Adipose tissue (tissue), 3 donors: Measurements from ENCODE around the gene KRT38. TPM values are rescaled to one million over a fixed set of nuclear protein-coding genes. Genes with fewer than 3 reads are reported as not detected.

Source experiments
- H3K27ac ChIP-seq: one replicate; pipeline ENCODE4 v1.5.1; 2013; ENCODE audit warnings: low read depth, low read length
- WGBS, 3 donors: extraction: QIAGEN DNeasy Blood & Tissue Kit; methylation state at CpG; one replicate each; pipeline ENCODE4 v1.1.7; 2013; 5-methylcytosine and 5-hydroxymethylcytosine counted together
- polyA plus RNA-seq, 3 donors: library from polyadenylated mRNA; stranded (reverse); fragments of 200-250 nt; gene quantifications; one replicate each; pipeline ENCODE4 v1.2.3, GENCODE V29; 2013
- donor health status: healthy with polysubstance abuse.
- donor health status: Bipolar disorder and iron deficiency.
- donor health status: healthy.

KRT38 gene
- polyA plus RNA-seq, 3 donors, result not detected

DNA sequence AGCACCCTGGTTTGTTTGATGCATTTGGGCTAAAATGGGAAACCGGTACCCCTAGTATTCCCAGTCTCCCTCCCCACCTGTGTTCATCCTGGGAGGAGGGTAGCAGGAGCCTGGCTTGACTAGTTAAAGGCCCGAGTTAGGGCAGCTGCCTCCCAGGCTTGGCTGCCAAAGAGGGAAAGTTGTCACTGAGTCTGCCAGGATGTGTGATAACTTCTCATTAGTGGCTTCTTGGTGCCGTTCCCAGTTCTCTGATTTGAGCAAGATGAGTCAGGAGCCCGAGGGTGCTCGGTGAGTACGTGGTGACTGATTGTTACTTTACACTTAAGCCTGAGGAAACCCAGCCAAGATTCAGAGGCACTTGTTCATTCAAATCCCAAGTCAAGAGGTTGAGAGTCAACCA, 23.9 kb upstream of the KRT38 start:
- 43 to 47% (median 46%) methylated on average over 6 of the region's 6 CpGs for WGBS, 3 donors
- H3K27ac ChIP-seq, result no peak overlapping the region

DNA sequence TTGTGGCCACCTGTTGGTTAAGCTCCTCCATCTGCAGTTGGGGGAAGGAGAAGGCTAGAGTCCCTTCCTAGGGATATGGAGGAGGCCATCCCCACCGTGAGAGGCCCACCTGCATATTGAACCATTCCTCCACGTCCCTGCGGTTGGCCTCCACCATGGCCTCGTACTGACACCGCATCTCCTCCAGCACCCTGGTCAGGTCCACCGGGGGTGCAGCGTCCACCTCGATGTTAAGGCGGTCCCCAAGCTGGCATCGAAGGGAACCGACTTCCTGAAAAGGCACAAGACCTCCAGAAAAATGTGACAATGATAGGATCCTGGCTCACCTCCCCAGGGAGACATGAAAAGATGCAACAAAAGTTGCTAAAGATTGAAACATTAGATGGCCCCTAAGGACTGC, 23.4 kb upstream of the KRT38 start:
- 82 to 88% (median 86%) methylated on average over 11 of the region's 11 CpGs for WGBS, 3 donors

DNA sequence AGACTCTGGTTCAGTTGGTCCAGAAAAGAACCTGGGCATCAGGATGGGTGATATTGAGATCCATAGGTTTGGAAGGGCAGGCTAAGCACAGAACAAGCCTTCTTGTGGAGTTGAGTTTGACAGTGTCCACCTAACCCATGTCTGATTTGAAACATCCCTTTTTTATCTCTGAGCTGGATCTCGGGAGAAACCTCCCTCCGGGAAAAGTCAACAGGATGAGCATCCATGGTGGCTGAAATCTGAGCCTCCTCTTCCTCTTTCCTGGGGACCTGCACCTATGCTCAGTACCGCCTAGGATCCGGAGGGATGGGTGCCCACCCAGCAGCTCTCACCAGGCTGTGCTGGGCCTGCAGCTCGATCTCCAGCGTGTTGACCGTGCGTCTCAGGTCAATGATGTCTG, 23.0 kb upstream of the KRT38 start:
- 83 to 98% (median 93%) methylated on average over 8 of the region's 8 CpGs for WGBS, 3 donors
- H3K27ac ChIP-seq, result no peak overlapping the region

More for the DNA sequence above, 23.4 kb upstream of the KRT38 start:
- H3K27ac ChIP-seq, result no peak overlapping the region

DNA sequence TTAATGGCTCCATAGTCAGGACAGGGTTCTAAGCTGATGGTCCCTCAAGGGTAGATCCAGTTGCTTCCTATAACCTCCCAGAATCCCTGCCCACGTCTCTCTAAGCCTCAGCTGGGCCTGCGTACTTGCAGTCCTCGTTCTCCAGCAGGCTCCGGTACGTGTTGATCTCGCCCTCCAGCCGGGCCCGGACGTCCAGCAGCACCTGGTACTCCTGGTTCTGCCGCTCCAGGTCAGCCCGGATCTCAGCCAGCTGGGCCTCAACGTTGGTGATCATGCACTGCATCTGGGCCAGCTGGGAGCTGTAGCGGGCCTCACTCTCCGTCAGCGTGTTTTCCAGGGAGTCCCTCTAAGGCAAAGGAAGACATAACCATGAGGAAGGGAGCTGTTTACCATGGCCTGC, 21.9 kb upstream of the KRT38 start:
- no peak overlapping the region for H3K27ac ChIP-seq
- 80 to 86% (median 83%) methylated on average over 15 of the region's 15 CpGs for WGBS, 3 donors

DNA sequence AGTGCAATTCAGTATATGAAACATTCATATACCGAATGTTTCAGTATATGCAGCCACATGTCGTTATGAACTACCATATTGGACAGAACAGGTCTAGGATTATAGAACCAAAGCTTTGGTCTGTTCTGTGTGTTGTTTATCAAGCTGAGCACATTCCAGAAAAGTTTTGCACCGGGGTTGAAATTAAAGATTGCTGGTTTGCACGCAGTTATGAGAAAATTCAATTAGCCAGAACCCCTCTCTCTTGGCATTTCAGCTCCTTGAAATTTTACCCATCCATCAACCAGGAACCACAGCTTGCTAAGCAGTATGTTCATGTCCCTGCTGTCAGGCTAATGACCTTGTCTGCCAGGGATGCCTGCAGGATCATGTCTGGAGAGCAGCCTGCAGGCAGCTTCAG, 16.9 kb upstream of the KRT38 start:
- 62 to 69% (median 69%) methylated on average over 4 of the region's 4 CpGs for WGBS, 3 donors
- H3K27ac ChIP-seq, result no peak overlapping the region

DNA sequence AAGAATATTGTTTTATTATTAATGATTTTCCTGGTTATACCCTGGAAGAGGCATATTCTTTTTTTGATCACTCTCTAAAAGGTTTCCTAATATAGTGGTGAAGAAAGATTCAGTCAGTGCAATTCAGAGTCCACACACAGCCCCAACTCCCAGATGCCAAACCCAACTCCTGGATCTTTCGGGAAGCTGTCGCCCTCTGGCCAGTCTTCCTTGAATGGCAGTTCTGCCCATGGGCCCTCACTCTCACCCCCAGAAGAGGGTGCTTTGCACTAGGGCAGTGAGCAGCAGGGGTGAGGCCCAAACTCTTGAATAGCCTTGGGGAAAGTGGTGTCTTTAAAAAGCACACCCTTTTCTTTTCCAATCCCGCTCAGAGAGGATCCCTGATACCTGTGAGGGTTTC, 15.4 kb upstream of the KRT38 start:
- whole genome bisulfite sequencing, 3 donors, result 71 to 84% (median 82%) methylated on average over 3 of the region's 3 CpGs
- H3K27ac ChIP-seq, result no peak overlapping the region

DNA sequence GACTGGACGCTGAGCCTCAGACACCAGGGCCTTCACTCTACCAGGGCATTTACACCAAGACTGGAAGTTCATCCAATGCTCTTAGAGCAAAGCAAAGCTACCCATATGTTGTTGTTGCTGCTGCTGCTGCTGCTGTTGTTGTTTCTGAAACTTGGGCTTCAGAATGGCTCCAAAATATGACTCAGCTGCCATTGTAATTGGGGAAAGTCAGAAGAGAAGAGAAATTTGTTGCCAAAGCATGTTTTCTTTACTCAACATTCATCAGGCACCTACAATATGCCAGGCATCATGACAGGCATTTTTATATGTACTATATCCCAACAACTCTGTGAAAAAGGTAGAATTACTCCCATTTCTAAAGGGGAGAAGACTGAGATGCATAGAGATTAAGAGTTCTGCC, 14.5 kb upstream of the KRT38 start:
- no peak overlapping the region for H3K27ac ChIP-seq
- WGBS, 3 donors, result 50 to 92% (median 87%) methylated on average over 1 of the region's 1 CpG

DNA sequence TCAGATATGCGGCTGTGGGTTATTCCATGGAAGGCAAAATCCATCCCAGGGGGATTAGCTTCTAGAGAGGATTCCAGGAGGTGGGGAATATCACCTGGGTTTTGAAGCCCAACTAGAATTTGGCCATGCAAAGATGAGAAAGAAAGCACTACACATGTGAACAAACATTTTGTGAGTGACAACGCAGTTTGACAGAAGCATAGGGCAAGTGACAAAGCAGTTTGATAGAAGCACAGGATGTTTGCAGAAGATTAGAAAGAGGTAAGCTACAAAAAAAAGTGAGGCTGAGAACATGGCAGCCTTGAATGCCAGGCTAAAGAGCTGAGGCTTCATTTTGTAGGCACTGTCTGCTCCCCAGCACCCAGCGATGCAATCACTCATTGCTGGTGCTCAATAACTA, 12.3 kb upstream of the KRT38 start:
- 81 to 90% (median 85%) methylated on average over 3 of the region's 3 CpGs for WGBS, 3 donors
- no peak overlapping the region for H3K27ac ChIP-seq

DNA sequence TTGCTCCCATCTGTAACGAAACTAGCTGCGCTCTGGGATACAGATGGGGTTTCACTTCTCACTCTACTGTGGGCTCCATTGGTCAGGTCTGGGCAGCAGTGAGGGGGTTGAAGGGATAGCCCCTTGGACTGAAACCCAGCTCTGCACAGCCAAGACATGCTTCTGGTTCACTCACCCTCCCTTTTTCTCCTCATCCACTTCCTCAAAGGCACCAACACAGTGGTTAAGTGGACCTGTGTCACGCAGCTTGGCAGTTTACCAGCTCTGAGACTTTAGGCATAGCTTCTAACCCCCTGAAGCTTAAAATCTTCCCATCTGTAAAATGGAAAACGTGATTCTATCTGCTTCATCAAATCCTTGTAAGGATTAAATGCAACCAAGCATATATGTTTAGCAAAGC, 11.5 kb upstream of the KRT38 start:
- 55 to 58% (median 55%) methylated on average over 4 of the region's 4 CpGs for WGBS, 3 donors
- no peak overlapping the region for H3K27ac ChIP-seq

DNA sequence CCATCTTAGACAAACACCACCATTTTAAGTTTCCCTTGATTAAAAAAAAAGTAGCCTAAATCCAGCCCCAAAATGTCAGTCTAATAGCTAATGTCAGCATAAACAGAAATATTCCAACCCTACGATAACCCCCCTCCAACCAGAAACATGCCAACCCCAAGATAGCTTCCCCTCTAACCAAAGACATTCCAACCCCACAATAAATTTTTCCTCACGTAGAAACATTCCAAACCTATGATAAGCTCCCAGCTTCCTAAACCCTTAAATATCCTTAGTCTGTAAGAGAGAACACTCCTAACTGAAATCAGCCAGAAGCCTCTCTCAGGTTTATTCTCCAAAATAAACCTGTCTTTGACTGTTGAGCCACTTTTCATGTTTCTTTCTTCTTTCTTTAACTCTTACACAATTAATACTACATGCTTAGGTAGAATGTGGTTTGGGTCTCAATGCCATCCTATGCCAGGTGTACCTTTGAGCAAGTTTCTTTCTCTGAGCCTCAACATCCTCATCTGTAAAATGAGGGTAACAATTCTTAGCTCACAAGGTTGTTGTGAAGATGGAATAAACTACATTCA, 10.5 kb upstream of the KRT38 start:
- H3K27ac ChIP-seq, result no peak overlapping the region
- 64 to 88% (median 76%) methylated on average over 2 of the region's 2 CpGs for WGBS, 3 donors

DNA sequence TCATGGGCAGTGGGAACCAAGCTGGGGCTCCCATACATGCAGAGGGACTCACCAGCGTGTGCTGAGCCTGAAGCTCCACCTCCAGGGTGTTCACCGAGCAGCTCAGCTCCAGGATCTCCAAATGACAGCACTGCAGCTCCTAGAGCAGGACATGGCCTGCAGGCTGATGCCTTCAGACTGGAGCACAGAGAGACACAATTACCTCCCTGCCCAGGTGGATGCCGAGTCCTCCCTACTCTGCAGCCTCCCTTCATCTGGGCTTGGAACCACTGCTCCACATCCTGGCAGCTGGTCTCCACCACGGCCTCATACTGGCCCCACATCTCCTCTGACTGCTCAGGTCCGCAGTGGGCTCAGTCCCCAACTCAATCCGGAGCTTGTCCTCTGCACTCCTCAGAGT, 8.2 kb upstream of the KRT38 start:
- WGBS, 3 donors, result 65 to 87% (median 80%) methylated on average over 6 of the region's 6 CpGs
- no peak overlapping the region for H3K27ac ChIP-seq

DNA sequence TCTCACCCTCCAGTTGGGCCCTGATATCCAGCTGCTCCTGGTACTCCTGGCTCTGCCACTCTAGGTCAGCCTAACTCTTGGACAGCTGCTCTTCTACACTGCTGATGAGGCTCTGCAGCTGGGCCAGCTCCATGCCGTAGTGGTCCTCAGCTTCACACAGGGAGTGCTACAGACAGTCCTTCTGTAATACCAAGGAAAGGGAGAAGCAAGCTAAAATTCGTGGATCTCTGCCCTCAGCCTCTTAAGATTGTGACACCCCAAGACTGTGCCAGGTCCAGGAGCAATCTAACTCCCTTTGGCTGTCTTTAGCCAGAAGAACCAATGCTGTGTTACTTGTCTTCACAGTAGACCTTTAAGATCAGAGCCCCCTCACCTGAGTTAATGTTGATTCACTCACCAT, 7.7 kb upstream of the KRT38 start:
- 42 to 58% (median 43%) methylated on average over 2 of the region's 2 CpGs for WGBS, 3 donors
- H3K27ac ChIP-seq, result no peak overlapping the region

DNA sequence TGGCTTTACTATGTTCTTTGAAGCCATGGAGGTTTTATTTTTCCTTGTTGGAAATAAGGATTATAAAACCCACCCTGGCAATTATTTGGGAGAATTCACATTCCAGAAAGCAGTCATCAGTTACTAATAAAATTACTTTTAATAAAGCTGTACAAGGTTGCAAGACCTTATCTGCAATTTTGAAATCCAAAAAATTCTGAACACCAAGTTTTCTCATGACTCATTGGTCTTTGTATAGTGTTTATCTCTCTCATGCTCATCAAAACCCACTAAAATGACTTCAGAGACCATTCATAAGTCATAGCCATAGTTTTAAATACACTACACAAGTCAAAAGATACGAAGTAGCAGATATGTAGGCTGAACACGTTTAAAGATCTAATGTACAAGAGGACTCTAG, 6.0 kb upstream of the KRT38 start:
- no peak overlapping the region for H3K27ac ChIP-seq
- 47 to 64% (median 58%) methylated on average over 2 of the region's 2 CpGs for WGBS, 3 donors

DNA sequence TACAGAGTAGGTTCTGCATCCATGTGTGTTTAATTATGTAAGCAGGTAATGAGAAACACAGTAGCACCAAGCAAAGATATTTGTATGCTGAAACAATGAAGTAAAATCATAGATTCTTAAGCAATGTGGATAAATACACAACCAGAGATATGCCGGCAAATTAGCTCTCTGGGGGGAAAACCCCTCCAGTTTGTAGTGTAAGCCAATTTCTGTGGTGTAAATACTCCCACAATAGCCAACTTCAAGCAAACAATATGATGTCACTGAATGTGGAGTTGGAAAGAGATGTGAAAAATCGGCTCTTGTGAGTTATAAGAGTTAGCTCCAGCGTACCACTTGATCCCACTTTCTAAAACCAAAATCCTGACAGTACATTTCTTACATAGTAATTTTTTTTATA, 3.9 kb upstream of the KRT38 start:
- no peak overlapping the region for H3K27ac ChIP-seq
- WGBS, 3 donors, result 60 to 70% (median 68%) methylated on average over 3 of the region's 3 CpGs

DNA sequence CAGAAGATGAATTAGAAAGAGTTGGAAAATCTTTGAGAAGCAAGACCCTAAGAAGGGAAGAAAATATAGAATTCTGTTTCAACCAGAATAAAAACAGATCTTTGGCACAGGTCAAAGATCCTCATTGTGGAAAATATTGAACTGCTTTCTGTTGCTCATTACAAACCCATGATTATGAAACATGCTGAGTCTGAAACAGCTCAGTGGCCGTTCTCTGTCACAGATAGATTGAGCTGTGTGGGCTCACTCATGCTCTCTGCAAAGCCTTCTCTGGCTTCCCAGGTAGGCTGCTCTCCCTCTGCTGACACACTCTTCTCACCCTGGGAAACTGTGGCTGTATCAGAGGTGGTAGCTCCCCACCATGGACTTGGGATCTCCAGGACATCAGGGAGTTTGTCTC, 3.4 kb upstream of the KRT38 start:
- H3K27ac ChIP-seq, result no peak overlapping the region
- WGBS, 3 donors, result 31 to 50% (median 41%) methylated on average over 1 of the region's 1 CpG

DNA sequence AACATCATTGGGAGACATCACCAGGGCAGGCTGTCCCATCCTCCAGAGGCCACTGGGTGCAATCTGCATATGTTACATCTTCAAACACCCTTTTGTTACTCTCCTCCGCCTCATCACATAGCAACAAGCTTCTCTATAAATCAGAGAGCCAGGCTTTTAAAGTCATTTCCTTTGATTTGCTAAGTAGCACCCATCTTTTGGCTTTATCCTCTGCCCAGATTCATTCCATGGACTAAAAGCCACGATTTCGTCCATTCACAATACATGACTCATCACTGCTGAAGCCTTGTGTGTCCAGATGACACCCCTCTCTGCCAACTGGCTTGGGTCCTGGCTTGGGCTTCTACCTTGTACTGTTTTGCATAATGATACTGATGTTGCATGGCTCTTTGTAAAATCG, 2.0 kb upstream of the KRT38 start:
- H3K27ac ChIP-seq, result no peak overlapping the region
- WGBS, 3 donors, result 71 to 75% (median 71%) methylated on average over 4 of the region's 4 CpGs

DNA sequence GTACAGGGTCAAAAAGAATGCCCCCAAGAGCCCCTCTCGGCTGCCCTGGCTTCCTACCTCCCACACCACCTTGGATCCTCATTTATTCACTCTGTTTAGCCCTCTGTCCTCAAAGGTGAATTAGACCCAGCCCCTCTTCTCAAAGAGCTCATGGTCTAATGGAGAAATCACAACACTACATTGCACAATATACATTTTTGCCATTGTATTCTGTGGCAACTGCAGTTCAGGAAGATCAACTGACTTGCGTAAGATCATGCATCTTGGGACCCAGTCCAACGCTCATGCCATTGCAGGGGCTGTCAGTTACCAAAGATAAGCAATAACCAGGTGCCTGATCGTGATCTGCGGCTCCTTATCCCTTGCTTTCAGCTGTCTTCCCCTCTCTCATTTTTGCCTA, 1.4 kb downstream of the KRT38 start:
- WGBS, 3 donors, result 53 to 64% (median 56%) methylated on average over 5 of the region's 5 CpGs
- H3K27ac ChIP-seq, result no peak overlapping the region

DNA sequence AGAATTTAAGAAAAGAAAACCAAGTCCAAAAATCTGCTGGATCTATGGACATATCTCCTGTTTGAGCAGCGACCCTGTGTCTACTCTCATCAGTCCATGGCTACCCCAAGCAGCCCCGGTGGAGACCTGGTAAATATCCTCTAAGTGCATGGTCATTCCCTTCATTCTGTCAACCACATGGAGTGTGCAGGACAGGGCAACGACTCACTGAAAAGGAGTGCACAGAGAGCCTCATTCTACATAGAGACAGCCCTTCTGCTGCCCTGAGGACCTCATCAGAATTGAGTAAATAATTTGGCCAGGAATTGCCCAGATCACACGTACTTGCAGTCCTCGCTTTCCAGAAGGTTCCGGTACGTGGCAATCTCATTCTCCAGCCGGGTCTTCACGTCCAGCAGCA, 3.0 kb downstream of the KRT38 start:
- H3K27ac ChIP-seq, result no peak overlapping the region
- 82 to 93% (median 90%) methylated on average over 9 of the region's 9 CpGs for WGBS, 3 donors

DNA sequence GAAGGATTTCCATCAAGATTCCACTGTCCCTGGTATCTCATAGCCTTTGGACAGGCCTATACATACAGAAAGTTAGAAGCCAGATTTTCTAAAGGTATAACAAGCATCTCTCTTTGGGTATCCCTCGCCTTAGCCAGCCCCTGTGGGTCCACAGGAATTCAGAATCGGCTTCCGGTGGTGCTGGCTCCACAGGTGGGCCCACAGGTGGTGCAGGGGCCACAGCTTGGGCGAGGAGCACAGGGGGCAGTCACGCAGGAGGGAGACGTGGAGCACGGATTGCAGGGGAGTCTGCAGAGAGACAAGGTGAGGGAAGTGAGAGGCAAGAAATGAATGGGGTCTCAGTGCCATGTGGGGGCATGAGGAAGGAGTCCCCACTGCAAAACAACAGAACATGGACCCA, 3.5 kb downstream of the KRT38 start:
- WGBS, 3 donors, result 69 to 88% (median 85%) methylated on average over 7 of the region's 7 CpGs
- H3K27ac ChIP-seq, result no peak overlapping the region

DNA sequence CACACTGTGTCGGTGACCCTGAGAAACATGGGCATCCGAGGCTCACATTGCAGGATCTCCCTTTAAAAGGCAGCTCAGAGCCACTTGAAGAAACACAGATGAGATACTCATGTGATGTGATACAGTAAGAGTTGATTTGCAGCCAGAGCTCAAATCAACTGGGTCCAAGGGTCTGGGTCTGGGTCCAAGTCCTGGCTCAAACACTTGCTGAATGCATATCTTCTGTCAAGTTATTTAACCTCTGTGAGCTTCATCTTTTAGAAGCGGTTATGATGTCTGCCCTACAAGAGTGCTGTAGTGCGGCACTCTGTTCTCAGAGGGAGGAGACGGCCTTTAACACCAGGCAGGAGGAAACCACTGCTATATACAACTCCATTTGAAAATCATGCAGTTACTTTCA, 6.4 kb downstream of the KRT38 start:
- no peak overlapping the region for H3K27ac ChIP-seq
- WGBS, 3 donors, result 51 to 61% (median 54%) methylated on average over 5 of the region's 5 CpGs

DNA sequence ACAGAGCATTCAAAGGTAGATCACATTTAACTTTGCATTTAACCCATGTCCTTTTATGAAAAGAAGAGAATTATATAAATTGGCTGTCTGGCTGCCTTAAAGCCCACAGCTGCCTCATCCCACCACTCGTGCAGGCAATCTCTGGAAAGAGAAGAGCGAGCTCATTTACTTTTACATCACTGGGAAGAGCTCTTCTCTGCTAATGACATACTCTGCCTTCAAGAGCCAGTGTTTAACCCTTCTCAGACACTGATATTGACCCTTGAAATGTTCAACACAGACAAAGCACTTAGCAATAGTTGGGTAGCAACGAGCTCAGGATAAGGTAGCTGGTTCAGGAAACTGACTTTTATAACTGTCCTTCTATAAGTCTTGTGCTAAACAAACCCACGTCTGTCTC, 6.8 kb downstream of the KRT38 start:
- H3K27ac ChIP-seq, result no peak overlapping the region
- 39 to 53% (median 43%) methylated on average over 4 of the region's 4 CpGs for WGBS, 3 donors
